Measurements from ENCODE around the gene CRB1. TPM values are rescaled to one million over a fixed set of nuclear protein-coding genes. Genes with fewer than 3 reads are reported as not detected.
"Not testable (repeated sequence)": the region's sequence is repeated elsewhere in the genome, so short reads cannot be mapped to it uniquely, and the experiment has no call there.

Gene CRB1
- total RNA-seq, 4 donors from 2014 or later, result 0.12 to 0.54 (median 0.33) TPM

DNA sequence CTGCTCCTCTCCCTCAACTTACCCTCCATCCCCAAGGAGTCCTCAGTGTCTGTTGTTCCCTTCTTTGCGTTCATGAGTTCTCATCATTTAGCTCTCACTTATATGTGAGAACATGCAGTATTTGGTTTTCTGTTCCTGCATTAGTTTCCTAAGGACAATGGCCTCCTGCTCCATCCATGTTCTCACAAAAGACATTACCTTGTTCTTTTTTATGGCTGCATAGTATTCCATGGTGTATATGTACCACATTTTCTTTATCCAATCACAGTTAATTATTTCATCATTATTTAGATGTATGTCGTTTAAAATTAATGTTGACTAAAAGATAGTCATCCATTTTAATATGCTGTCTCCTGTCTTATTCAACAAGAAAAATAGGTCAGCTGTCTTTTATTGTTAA, 134.1 kb downstream of the CRB1 start:
- Histone ChIP-seq H3K9me3 (no peaks in the 10 kb centered on the region), H3K4me3 (no peak overlapping the region), H3K27ac (no peak overlapping the region), H3K36me3 (no peaks in the 10 kb centered on the region), H3K4me1 (no peaks in the 10 kb centered on the region), H3K27me3 (no peaks in the 10 kb centered on the region)
- ATAC-seq, result no peak
- TF ChIP-seq POLR2A (IDR thresholded peaks at IDR 0.05) (no peak), CTCF (IDR thresholded peaks at IDR 0.05) (no peak), EP300 (IDR thresholded peaks at IDR 0.05) (no peak), POLR2AphosphoS5 (IDR thresholded peaks at IDR 0.05) (no peak)
- WGBS, 2 donors (ENCODE audit: low coverage in 1 of 2), result 91 to 100% methylated on average over 2 of the region's 2 CpGs

DNA sequence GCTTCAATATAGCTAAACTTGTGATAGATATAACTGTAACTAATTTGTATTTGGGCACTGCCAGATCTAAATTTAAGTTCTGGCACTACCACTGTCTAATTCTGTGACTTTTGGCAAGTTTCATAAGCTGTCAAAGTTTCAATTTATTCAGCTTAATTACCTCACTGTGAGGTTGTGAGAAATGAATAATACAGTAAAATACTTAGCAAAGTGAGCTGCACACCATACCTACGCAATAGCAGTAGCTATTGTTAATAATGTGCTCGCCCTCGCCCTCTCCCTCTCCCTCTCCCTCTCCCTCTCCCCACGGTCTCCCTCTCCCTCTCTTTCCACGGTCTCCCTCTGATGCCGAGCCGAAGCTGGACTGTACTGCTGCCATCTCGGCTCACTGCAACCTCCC, 136.7 kb downstream of the CRB1 start:
- WGBS, 2 donors (ENCODE audit: low coverage in 1 of 2), result 98% methylated on average over 6 of the region's 8 CpGs; no CpG with 5 or more reads in 1 of the 2 donors
- not testable (repeated sequence) for H3K9me3 ChIP-seq, H3K27me3 ChIP-seq

DNA sequence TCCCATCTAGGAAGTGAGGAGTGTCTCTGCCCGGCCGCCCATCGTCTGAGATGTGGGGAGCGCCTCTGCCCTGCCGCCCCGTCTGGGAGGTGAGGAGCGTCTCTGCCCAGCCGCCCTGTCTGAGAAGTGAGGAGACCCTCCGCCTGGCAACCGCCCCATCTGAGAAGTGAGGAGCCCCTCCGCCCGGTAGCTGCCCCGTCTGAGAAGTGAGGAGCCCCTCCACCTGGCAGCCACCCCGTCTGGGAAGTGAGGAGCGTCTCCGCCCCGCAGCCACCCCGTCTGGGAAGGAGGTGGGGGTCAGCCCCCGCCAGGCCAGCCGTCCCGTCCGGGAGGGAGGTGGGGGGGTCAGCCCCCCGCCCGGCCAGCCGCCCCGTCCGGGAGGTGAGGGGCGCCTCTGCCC, 137.6 kb downstream of the CRB1 start:
- H3K27ac ChIP-seq, H3K4me3 ChIP-seq, H3K36me3 ChIP-seq, H3K27me3 ChIP-seq, ATAC-seq, H3K9me3 ChIP-seq, H3K4me1 ChIP-seq: not testable (repeated sequence)
- WGBS, 2 donors (ENCODE audit: low coverage in 1 of 2), result no CpG with 5 or more reads among the region's 28 CpGs

More for the DNA sequence above, 136.7 kb downstream of the CRB1 start:
- not testable (repeated sequence) for H3K4me3 ChIP-seq, H3K36me3 ChIP-seq, ATAC-seq, H3K4me1 ChIP-seq, H3K27ac ChIP-seq

DNA sequence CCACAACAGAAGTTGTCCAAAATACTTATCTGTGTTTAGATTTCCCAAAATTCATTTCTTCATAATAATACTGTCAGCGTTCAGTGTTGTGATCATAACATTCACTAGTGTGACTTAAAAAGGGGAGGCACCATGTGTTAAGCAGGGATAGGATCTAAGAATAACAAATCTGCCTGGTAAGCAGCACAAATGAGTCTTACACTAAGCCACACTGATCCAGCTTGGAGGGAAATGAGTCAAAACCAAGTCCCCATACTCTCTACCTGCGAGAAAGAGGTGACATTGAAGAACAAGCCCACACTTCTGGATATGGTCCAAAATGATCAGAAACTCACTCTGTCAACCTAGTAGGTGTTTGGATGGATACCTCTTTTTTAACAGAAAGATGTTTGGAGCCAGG, 145.5 kb downstream of the CRB1 start:
- Histone ChIP-seq H3K4me1 (no peaks in the 10 kb centered on the region), H3K27me3 (no peaks in the 10 kb centered on the region), H3K4me3 (no peak overlapping the region), H3K27ac (no peak overlapping the region), H3K9me3 (no peaks in the 10 kb centered on the region), H3K36me3 (no peaks in the 10 kb centered on the region)
- TF ChIP-seq CTCF (IDR thresholded peaks at IDR 0.05) (no peak), POLR2AphosphoS5 (IDR thresholded peaks at IDR 0.05) (no peak), POLR2A (IDR thresholded peaks at IDR 0.05) (no peak), EP300 (IDR thresholded peaks at IDR 0.05) (no peak)
- 33 to 72% methylated on average over 1 to 2 of the region's 2 CpGs for WGBS, 2 donors (ENCODE audit: low coverage in 1 of 2)
- no peak for ATAC-seq

GRCh38 chr1:197415221-197415620, 147.2 kb downstream of the CRB1 start:
- TF ChIP-seq EP300 (IDR thresholded peaks at IDR 0.05) (no peak), POLR2A (IDR thresholded peaks at IDR 0.05) (no peak), CTCF (IDR thresholded peaks at IDR 0.05) (no peak), POLR2AphosphoS5 (IDR thresholded peaks at IDR 0.05) (no peak)
- 37 to 68% methylated on average over 3 of the region's 3 CpGs for WGBS, 2 donors (ENCODE audit: low coverage in 1 of 2)
- no peaks in the 10 kb centered on the region for H3K36me3 ChIP-seq
- H3K9me3 ChIP-seq, result no peaks in the 10 kb centered on the region
- no peak overlapping the region for H3K27ac ChIP-seq
- H3K4me1 ChIP-seq, result no peaks in the 10 kb centered on the region
- H3K27me3 ChIP-seq, result no peaks in the 10 kb centered on the region
- ATAC-seq, result no peak
- H3K4me3 ChIP-seq, result no peak overlapping the region

DNA sequence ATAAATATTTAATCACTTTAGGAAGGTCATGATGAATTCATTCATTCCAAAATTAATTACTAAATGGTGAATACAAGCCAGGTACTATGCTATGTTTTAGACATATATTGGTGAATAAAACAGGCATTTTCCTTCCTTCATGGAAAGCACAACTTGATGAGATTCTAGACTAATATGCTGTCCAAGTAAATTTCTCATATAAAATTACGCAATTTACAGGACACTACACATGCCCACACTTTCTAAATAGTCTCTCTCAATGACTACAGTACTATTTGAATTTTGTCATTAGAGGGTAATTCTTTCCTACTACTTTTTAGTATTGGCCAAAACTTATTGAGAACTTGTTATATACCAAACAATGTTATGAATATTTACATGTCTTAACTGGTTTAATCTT, 150.6 kb downstream of the CRB1 start:
- 86 to 100% methylated on average over 1 of the region's 1 CpG for WGBS, 2 donors (ENCODE audit: low coverage in 1 of 2)
- ATAC-seq, result no peak
- Histone ChIP-seq H3K36me3 (no peaks in the 10 kb centered on the region), H3K27me3 (no peaks in the 10 kb centered on the region), H3K9me3 (no peaks in the 10 kb centered on the region), H3K27ac (no peak overlapping the region), H3K4me3 (no peak overlapping the region), H3K4me1 (no peaks in the 10 kb centered on the region)
- no peak for TF ChIP-seq POLR2A (IDR thresholded peaks at IDR 0.05)
- no peak for TF ChIP-seq CTCF (IDR thresholded peaks at IDR 0.05)
- no peak for TF ChIP-seq POLR2AphosphoS5 (IDR thresholded peaks at IDR 0.05)
- TF ChIP-seq EP300 (IDR thresholded peaks at IDR 0.05), result no peak

All from gastroesophageal sphincter (tissue), 4 donors.